ENCODE measurements around the gene SOX8.

The SOX8 gene

DNA sequence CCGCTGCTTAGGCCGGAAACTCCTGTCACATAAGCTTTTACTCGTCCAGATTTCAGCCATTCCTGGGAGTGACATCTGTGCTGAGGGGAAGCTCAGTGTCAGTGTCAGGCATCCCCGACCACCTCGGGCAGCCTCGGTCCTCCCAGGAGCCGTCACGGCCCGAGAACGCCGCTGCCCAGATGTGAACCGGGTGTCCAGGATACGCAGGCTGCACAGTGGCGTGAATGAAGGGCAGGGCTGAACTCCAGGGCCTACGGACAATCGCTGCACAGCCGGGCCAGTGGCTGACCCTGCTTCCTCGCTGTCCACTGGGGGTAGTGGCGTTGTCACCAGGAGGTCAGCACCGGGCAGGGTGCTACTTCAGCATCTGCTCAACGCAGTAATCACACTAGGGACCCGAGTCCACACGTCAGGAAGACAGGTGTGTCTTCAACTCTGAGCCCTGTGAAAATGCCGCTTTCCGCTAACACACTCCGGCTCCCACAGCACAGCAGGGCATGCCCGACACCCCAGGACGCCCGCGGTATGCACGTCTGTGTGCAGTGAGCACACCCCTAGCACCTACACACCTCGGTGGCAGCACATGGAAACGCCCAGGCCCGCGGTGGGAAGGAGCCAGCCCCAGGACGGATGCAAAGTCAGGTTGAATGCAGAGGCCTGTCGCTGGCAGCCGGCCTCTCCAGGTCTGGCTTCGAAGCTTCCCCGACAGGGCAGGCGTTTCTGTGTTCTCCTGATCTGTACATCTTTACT lies 13.8 kb upstream of the SOX8 start:
- in situ Hi-C loops (cut with MboI; ENCODE audit: low pct_unique_long_range_greater_than_20kb, low sequenced_read_pairs, unreplicated experiment), result no loop called here

GRCh38 chr16:968620-969019 lies 12.9 kb upstream of the SOX8 start:
- no peak for DNase-seq (ENCODE audit: low spot score)
- TF ChIP-seq, protein P1, sequence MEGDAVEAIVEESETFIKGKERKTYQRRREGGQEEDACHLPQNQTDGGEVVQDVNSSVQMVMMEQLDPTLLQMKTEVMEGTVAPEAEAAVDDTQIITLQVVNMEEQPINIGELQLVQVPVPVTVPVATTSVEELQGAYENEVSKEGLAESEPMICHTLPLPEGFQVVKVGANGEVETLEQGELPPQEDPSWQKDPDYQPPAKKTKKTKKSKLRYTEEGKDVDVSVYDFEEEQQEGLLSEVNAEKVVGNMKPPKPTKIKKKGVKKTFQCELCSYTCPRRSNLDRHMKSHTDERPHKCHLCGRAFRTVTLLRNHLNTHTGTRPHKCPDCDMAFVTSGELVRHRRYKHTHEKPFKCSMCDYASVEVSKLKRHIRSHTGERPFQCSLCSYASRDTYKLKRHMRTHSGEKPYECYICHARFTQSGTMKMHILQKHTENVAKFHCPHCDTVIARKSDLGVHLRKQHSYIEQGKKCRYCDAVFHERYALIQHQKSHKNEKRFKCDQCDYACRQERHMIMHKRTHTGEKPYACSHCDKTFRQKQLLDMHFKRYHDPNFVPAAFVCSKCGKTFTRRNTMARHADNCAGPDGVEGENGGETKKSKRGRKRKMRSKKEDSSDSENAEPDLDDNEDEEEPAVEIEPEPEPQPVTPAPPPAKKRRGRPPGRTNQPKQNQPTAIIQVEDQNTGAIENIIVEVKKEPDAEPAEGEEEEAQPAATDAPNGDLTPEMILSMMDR (IDR thresholded peaks at IDR 0.05; ENCODE audit: extremely low read depth, insufficient read depth, missing control alignments), result no peak
- in situ Hi-C loops (cut with MboI; ENCODE audit: low pct_unique_long_range_greater_than_20kb, low sequenced_read_pairs, unreplicated experiment), result no loop called here

More for the DNA sequence above, 13.8 kb upstream of the SOX8 start:
- DNase-seq (ENCODE audit: low spot score), result no peak
- TF ChIP-seq, protein P1 (IDR thresholded peaks at IDR 0.05; ENCODE audit: extremely low read depth, insufficient read depth, missing control alignments), result no peak

DNA sequence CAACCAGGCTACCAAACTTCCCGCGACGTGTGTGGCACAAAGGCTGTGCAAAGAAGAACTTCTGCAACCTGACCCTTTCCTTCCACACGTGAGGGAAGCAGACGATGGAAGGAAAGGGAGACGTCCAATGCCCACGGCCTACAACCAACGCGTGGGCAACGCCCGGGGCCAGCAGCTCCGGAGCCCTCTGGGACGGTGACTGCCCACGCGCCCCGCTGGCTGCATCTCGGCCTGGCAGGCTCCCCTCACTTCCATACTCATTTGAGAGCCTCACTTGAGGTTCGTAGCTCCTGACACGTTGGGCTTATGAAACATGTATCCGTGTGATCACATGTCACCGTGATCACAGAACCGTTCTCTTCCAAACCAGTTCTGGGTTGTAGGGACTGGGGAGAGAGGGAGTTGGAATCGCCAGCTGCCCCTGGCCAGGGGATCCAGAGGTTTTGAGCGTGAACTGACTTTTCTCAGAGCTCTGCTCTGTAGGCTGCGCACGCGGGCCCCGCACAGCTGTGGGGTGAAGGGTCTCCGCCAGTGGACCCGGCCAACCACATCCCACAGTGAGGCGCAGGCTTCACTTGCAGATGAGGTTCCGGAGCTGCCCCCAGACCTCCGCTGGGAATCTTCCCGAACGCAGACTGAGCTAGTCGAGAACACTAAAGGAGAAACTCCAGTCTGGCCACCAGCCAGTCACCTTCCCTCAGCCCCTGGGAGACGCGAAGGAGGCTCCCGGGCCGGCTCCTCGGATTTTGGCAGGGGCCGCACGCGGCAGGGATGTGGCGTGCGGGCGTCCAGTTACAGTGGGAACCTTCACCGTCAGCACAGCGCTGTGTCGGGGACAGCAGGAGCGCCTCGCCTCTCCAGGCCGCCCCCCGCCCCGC lies 11.8 kb upstream of the SOX8 start:
- in situ Hi-C loops (cut with MboI; ENCODE audit: low pct_unique_long_range_greater_than_20kb, low sequenced_read_pairs, unreplicated experiment), result no loop called here
- DNase-seq (ENCODE audit: low spot score), result peak; percentile 68
- TF ChIP-seq, protein P1 (IDR thresholded peaks at IDR 0.05; ENCODE audit: extremely low read depth, insufficient read depth, missing control alignments), result no peak

GRCh38 chr16:970386-970765 lies 11.2 kb upstream of the SOX8 start:
- TF ChIP-seq, protein P1 (IDR thresholded peaks at IDR 0.05; ENCODE audit: extremely low read depth, insufficient read depth, missing control alignments), result no peak
- in situ Hi-C loops (cut with MboI; ENCODE audit: low pct_unique_long_range_greater_than_20kb, low sequenced_read_pairs, unreplicated experiment), result no loop called here
- no peak for DNase-seq (ENCODE audit: low spot score)

- DNase-seq (ENCODE audit: low spot score), result peak; percentile 100
- in situ Hi-C loops (cut with MboI; ENCODE audit: low pct_unique_long_range_greater_than_20kb, low sequenced_read_pairs, unreplicated experiment), result no loop called here
- TF ChIP-seq, protein P1 (IDR thresholded peaks at IDR 0.05; ENCODE audit: extremely low read depth, insufficient read depth, missing control alignments), result no peak
Observed at GRCh38 chr16:970766-971581, 10.6 kb upstream of the SOX8 start, which contains the start of gene LMF1. Gene LMF1, minus strand, starts transcription at chr16:970984. Its CDS starts 4 bp downstream, at chr16:970980.

DNA sequence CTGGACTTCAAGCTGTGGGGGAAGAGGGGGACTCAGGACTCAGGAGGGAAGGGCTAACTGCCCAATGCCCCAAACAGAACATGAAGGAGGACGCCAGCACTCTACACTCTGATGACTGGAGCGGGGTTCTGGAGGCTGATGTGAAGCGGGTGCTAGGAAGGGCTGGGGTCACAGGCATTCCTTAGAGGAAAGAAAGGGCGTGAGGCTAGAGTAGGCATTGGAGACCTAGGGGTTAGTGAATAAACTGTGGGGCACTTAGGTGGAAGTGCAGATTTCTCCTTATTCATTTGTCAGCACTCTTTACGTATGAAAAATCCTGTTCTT lies 10.0 kb upstream of the SOX8 start:
- in situ Hi-C loops (cut with MboI; ENCODE audit: low pct_unique_long_range_greater_than_20kb, low sequenced_read_pairs, unreplicated experiment), result no loop called here

More for the DNA sequence above, 10.0 kb upstream of the SOX8 start:
- no peak for DNase-seq (ENCODE audit: low spot score)
- TF ChIP-seq, protein P1 (IDR thresholded peaks at IDR 0.05; ENCODE audit: extremely low read depth, insufficient read depth, missing control alignments), result no peak

Measured in GM13977 (cell line).